Breast epithelium (tissue), 3 donors: ENCODE data around the gene FDXR.

Experiments used
- POLR2A ChIP-seq: fragments of 450-650 bp; IDR thresholded peaks from one replicate; pipeline ENCODE4 v1.6.1; 2016; ENCODE audit warnings: antibody characterized with exemption, mild to moderate bottlenecking, moderate library complexity
- POLR2AphosphoS5 ChIP-seq, 3 donors: sonication (generic); formaldehyde crosslinking; IDR thresholded peaks; one replicate each; pipeline ENCODE4 v1.6.1; 2017; ENCODE audit warnings: antibody characterized with exemption in 3 of 3

- TF ChIP-seq POLR2A (no peak), POLR2AphosphoS5 (IDR thresholded peaks at IDR 0.05) (no peak)
These were observed 12.4 kb downstream of the FDXR start for GRCh38 chr17:74860229-74860871.
